Suprapubic skin (tissue), 4 donors: ENCODE results near the gene CBFA2T2. TPM values are rescaled to one million over a fixed set of nuclear protein-coding genes. Genes with fewer than 3 reads are reported as not detected.

Source experiments
- DNase-seq, 2 donors: peaks; one replicate each; pipeline ENCODE4 v3.0.0-alpha.2; 2019; ENCODE audit warnings: low spot score in 2 of 2
- H3K27ac ChIP-seq: fragments of 200-600 bp; sonication (generic); one replicate; pipeline ENCODE4 v1.5.1; 2019
- H3K27me3 ChIP-seq: fragments of 200-600 bp; sonication (generic); one replicate; pipeline ENCODE4 v1.5.1; 2019
- H3K36me3 ChIP-seq: fragments of 200-600 bp; sonication (generic); one replicate; pipeline ENCODE4 v1.5.1; 2019
- H3K4me1 ChIP-seq: fragments of 200-600 bp; sonication (generic); one replicate; pipeline ENCODE4 v1.5.1; 2019
- H3K4me3 ChIP-seq: fragments of 200-600 bp; sonication (generic); one replicate; pipeline ENCODE4 v1.5.1; 2019; ENCODE audit warnings: mild to moderate bottlenecking
- H3K9me3 ChIP-seq: fragments of 200-600 bp; sonication (generic); one replicate; pipeline ENCODE4 v1.5.1; 2019
- CTCF ChIP-seq, 2 donors: fragments of 200-600 bp in 1 of 2; fragments of 450-650 bp in 1 of 2; sonication (generic) in 1 of 2; IDR thresholded peaks; one replicate each; pipeline ENCODE4 v1.5.1; 2016 to 2019; ENCODE audit warnings: antibody characterized with exemption in 2 of 2, mild to moderate bottlenecking in 1 of 2, moderate library complexity in 1 of 2
- EP300 ChIP-seq: sonication (generic); formaldehyde crosslinking; IDR thresholded peaks from one replicate; pipeline ENCODE4 v1.6.1; 2017; ENCODE audit warnings: antibody characterized with exemption
- POLR2A ChIP-seq, 2 donors: fragments of 450-650 bp; IDR thresholded peaks; one replicate each; pipeline ENCODE4 v1.6.1; 2017; ENCODE audit warnings: antibody characterized with exemption in 2 of 2, mild to moderate bottlenecking in 2 of 2, moderate library complexity in 2 of 2
- POLR2AphosphoS5 ChIP-seq, 3 donors: sonication (generic); formaldehyde crosslinking; IDR thresholded peaks; one replicate each; pipeline ENCODE4 v1.6.1; 2017; ENCODE audit warnings: antibody characterized with exemption in 3 of 3
- WGBS: methylation state at CpG from one replicate; pipeline ENCODE4 v1.1.5; 2018; 5-methylcytosine and 5-hydroxymethylcytosine counted together
- total RNA-seq, 4 donors: library from RNA; depleted of rRNA; stranded (reverse); fragments of >200 nt; gene quantifications; one replicate each; pipeline ENCODE4 v1.1.0, GENCODE V29; 2016

CBFA2T2 gene
- total RNA-seq, 4 donors from 2014 or later = 20.9 to 36.7 (median 26.1) TPM

GRCh38 chr20:33561692-33562601, 72.1 kb downstream of the CBFA2T2 start:
- H3K4me1 ChIP-seq = peaks cover 33% of the 10 kb centered on the region
- peak overlapping the region; percentile 3 for H3K27ac ChIP-seq
- TF ChIP-seq CTCF (IDR thresholded peaks at IDR 0.05) = no peak
- TF ChIP-seq POLR2A (IDR thresholded peaks at IDR 0.05) = no peak
- no peak for TF ChIP-seq EP300
- TF ChIP-seq POLR2AphosphoS5 (IDR thresholded peaks at IDR 0.05) = peak in 1 of 3 donors; percentile 72
- H3K4me3 ChIP-seq = peak overlapping the region; percentile 17
- no peaks in the 10 kb centered on the region for H3K9me3 ChIP-seq
- WGBS = 21% methylated on average over 5 of the region's 5 CpGs
- peak; percentile 83 to 90 for DNase-seq
- no peaks in the 10 kb centered on the region for H3K27me3 ChIP-seq
- no peaks in the 10 kb centered on the region for H3K36me3 ChIP-seq

- Histone ChIP-seq H3K4me1 (peaks cover 50% of the 10 kb centered on the region), H3K4me3 (no peak overlapping the region), H3K27me3 (no peaks in the 10 kb centered on the region), H3K36me3 (no peaks in the 10 kb centered on the region), H3K27ac (no peak overlapping the region), H3K9me3 (no peaks in the 10 kb centered on the region)
- WGBS = 80% methylated on average over 8 of the region's 8 CpGs
- no peak for TF ChIP-seq CTCF (IDR thresholded peaks at IDR 0.05)
- TF ChIP-seq EP300 = no peak
- no peak for TF ChIP-seq POLR2AphosphoS5 (IDR thresholded peaks at IDR 0.05)
- TF ChIP-seq POLR2A (IDR thresholded peaks at IDR 0.05) = no peak
- DNase-seq = no peak
Observed at GRCh38 chr20:33563788-33564187, 73.9 kb downstream of the CBFA2T2 start.

GRCh38 chr20:33566781-33567603, 77.1 kb downstream of the CBFA2T2 start:
- Histone ChIP-seq H3K9me3 (no peaks in the 10 kb centered on the region), H3K4me3 (no peak overlapping the region), H3K27me3 (no peaks in the 10 kb centered on the region), H3K4me1 (peaks cover 63% of the 10 kb centered on the region), H3K36me3 (no peaks in the 10 kb centered on the region), H3K27ac (no peak overlapping the region)
- 44% methylated on average over 7 of the region's 7 CpGs for WGBS
- no peak for DNase-seq
- TF ChIP-seq POLR2A (IDR thresholded peaks at IDR 0.05) = no peak
- no peak for TF ChIP-seq POLR2AphosphoS5 (IDR thresholded peaks at IDR 0.05)
- TF ChIP-seq EP300 = no peak
- TF ChIP-seq CTCF (IDR thresholded peaks at IDR 0.05) = no peak

- no peaks in the 10 kb centered on the region for H3K27me3 ChIP-seq
- no peak for DNase-seq
- H3K4me3 ChIP-seq = no peak overlapping the region
- no peaks in the 10 kb centered on the region for H3K9me3 ChIP-seq
- TF ChIP-seq POLR2AphosphoS5 (IDR thresholded peaks at IDR 0.05) (no peak), CTCF (IDR thresholded peaks at IDR 0.05) (no peak), EP300 (no peak), POLR2A (IDR thresholded peaks at IDR 0.05) (no peak)
- H3K27ac ChIP-seq = peak overlapping the region; percentile 62
- peaks cover 53% of the 10 kb centered on the region for H3K4me1 ChIP-seq
- H3K36me3 ChIP-seq = no peaks in the 10 kb centered on the region
- 93% methylated on average over 4 of the region's 4 CpGs for whole genome bisulfite sequencing
Observed at GRCh38 chr20:33567949-33568348, 78.1 kb downstream of the CBFA2T2 start.

- WGBS = 40% methylated on average over 9 of the region's 9 CpGs
- Histone ChIP-seq H3K36me3 (no peaks in the 10 kb centered on the region), H3K27ac (peak overlapping the region; percentile 62), H3K4me1 (peaks cover 49% of the 10 kb centered on the region), H3K9me3 (no peaks in the 10 kb centered on the region), H3K4me3 (no peak overlapping the region), H3K27me3 (no peaks in the 10 kb centered on the region)
- DNase-seq = no peak
- TF ChIP-seq EP300 = no peak
- TF ChIP-seq CTCF (IDR thresholded peaks at IDR 0.05) = no peak
- TF ChIP-seq POLR2A (IDR thresholded peaks at IDR 0.05) = no peak
- no peak for TF ChIP-seq POLR2AphosphoS5 (IDR thresholded peaks at IDR 0.05)
Observed at GRCh38 chr20:33568378-33568777, 78.5 kb downstream of the CBFA2T2 start.
